Stimulated activated CD8-positive, alpha-beta memory T cell treated with anti-CD3 and anti-CD28 coated beads, Interleukin-12 subunit alpha, Interleukin-12 subunit beta, amount 100 ng/mL, for 24 hours (primary cell): ENCODE results near the gene HDAC11.

Source experiments
- DNase-seq: peaks from one replicate; pipeline ENCODE4 v3.0.0-alpha.2; 2020; ENCODE audit errors: extremely low read depth

HDAC11 gene

DNA sequence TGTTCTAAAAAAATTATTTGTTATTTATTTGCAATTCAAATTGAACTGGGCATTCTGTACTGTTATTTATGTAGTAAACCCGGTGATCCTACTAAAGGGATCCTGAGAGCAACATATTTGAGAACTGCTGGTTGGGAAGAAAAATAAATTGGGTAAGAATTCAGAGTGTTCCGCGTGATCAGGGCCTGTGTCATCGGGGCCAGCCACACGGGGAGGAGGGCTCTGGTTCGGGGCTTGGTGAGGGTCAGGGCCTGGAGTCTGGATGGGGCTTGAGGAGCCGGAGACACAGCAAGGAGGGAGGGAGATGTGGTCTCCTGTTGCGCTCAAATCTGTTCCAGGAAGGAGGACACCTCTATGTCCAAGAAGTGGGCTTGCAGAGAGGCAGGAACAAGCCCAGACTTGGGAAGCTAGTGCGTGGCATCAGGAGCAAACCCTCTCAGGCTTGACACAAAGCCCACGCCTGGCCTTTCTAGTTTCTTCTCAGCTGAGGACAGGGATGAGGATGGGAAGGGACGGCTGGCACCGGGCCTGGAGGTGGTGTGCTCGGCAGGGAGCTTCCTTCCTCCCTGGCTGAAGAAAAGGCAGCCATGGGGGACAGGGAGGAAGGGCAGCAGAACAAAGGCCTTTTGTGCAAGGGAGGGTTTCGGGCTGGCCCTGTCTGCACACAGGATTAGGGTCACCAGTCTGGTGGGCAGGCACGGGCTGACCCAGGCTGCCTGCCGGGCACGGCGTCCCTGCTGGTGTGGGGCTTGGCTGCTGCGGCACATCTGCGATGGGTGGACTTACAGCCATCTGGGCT is 45.9 kb downstream of the HDAC11 start:
- DNase-seq, result no peak

DNA sequence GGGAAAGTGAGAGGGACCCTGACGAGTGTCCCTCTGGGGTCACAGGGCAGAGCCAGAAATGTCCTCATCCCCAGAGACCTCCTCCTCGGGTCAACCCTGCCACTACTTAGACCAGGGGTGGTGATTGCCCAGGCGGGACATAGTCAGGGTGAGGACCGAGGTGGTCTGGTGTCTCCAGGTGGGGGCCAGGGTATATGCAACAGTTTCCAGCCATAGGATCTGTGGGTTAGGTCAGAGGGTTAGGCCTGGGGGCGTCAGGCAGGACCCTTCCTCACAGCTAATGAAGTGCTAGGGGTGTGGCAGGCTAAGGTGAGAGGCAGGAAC is 46.5 kb downstream of the HDAC11 start:
- DNase-seq, result no peak

DNA sequence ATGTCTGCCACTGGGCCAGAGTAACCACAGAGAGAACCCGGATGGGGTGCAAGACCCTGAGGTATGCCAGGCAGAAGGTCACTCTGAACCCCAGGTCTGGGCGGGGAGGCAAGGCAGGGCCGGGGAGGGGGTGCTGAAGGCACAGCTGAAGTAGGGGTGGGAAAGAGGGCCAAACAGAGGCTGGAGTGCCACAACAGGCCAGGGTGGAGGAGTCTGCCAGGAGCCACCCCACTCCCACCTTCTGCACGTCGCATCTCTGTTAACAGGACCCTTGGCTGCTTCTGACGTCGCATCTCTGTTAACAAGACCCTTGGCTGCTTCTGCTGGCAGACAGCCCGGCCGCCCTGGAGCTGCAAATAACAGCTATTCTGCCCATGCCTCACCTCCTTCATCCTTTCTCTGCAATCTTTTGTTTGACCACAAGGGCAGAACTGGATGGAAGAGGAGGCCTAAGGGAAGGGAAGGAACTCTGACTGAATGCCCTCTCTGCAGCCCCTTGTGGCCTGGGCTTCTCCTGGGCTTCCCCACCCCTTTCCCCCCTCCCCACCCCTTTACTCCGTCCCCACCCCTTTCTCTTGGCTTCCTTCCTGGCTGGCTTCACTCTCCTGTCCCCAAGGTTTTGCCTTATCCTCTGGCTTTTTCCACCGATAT is 48.2 kb downstream of the HDAC11 start:
- no peak for DNase-seq

DNA sequence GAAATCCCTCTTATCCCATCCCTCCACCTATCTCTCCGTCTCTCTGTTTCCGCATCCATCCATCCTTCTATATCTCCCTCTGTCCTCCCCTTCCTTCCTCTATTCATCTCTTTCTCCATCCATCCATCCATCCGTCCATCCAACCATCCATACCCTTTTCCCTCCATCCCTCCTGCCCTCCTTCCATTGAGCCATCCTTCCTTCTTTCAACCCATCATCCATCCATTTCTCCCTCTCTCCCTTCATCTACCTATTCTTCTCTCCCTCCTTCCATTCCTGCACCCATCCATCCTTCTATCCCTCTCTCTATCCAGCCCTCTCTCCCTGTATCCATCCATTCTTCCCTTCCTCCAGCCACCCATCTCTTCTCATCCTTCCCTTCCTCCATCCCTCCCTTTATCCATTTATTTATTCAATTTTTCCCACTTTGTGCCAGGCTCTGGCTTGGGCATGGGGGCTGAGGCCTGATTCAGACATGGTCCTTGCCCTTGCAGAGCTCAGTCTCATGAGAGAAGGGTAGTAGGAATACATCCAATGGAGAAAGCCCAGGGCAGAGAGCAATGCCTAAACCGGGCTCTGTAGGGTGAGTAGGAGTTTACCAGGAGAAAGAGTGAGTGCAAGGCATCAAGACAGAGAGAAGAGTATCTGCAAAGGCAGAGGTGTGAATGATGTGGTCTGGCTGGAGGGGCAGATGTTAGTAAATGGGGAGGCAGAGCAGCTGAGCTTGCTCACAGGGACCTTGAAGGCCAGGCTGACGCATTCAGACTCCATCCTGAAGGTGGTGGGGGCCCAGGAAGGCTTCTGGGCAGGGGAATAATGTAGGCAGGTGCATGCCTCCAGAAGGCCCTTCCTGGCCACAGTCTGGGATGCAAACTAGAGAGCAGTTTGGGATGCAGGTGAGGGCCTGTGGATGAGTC is 49.3 kb downstream of the HDAC11 start:
- no peak for DNase-seq

DNA sequence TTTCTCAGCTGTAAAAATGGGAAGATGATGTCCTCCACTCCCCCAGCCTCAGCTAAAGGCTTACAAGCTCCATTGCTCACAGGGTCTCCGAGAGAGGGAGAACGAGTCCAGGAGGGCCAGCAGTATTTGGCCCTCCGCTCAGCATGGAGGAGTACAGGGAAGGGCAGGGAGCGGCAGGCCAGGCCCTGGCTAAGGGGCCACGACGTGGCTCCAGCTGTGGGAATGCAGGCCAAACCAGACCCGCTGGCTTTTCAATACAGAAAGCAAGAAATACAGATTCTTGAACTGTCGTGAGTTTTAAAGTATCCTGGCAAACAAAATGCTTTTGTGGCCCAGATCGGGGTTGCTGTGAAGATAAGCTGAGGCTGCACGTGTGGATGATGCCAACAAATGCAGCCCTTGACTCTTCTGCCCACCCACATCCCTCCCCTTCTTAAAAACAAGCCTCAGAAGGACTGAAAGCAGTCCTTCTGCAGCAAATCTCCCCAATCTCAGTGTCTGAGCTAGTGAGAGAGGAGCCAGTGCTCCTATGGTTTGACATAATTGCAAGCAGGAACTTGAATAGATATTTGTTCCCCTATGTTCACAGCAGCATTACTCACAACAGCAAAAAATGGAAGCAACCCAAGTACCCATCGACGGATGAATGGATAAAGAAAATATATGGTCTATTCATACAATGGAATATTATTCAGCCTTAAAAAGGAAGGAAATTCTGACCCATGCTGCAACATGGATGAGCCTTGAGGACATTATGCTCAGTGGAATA is 50.3 kb downstream of the HDAC11 start:
- DNase-seq, result no peak

DNA sequence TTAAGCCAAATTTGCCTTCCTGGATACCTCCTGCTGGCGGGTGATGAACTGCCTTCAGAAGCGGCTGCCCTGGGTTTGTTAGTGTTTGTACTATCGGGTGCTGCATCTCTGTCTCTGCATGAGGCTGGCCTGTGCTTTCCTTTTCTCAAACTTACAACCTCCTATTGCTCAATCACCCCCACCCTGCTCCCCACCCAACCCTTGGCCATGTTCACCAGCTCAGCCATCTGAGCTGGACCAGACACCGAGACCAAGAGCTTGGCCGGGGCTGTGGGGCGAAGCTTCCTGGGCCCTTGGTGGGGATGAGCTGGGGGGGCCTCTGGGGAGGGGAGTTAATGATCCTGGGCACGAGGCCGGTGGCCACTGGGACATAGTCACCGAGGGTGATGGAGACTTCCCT is 52.0 kb downstream of the HDAC11 start:
- DNase-seq, result no peak

DNA sequence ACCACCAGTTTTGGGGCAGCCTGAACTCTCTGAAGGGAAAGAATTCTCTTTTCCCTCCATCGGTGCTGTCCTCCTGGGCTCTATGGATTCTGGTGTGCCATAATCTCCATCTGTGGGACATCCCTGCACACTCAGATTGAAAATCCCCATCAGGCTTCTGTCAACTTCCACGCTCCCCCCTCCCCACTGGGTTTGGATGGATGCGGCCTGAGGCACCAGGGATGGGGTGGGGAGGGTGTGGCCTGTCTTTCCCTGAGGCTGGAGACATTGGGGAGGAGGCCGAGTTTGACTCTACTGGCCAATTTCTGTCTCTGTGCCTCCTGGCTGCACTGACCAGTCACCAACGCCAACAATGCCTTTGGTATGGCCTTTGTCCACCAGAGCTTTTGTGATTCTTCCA is 52.5 kb downstream of the HDAC11 start:
- DNase-seq, result no peak

DNA sequence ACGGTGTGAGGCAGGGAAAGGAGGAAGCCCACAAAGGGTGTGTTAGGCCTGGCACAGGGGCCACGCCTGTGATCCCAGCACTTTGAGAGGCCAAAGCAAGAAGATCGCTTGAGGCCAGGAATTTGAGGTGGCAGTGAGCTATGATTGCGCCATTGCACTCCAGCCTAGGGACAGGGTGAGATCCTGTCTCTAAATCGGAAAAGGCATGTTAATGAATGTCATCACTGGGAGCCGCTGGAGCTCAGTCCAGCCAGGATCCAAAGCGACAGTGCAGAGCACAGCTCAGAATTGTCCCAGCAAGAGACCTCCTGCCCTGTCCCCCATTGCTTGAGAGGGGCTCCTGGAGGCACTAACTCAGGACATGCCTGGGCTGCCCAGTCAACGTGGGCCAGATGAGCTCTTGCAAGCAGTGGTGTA is 53.8 kb downstream of the HDAC11 start:
- DNase-seq, result no peak

DNA sequence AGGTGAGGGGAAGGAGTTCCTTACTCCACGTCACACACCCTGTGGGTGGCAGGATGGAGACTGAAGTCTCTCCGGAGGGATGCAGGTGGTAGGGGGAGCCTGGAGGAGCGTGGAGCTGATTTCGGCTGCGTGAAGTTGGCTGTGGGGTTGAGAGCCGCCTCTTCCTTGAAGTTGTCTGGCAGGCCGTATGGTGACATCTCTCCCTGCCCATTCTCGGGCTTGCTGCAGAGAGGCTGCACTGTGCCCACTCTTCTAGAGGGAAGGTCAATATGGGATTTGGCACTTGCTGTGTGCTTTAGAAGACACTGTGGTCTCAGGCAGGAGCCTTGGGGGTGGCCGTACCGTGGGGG is 55.4 kb downstream of the HDAC11 start:
- no peak for DNase-seq

DNA sequence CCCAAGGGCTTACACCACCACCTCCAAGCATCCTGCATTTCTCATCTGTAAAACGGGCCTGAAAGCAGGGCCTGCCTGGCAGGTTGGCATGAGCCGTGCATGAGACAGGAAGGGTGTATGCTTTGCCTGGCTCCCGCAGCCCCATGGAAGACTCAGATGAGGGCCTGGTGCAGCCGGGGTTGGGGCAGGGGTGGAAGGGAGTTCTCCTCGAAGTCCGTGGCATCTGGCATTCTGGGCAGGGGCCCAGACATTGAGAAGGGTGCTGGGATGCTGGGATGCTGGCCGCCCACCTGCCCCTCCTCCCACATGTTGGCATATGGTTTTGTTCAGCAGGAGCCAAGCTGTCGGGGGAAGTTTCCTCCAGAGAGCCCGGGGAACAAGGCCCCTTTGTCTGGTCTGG is 55.8 kb downstream of the HDAC11 start:
- DNase-seq, result no peak

DNA sequence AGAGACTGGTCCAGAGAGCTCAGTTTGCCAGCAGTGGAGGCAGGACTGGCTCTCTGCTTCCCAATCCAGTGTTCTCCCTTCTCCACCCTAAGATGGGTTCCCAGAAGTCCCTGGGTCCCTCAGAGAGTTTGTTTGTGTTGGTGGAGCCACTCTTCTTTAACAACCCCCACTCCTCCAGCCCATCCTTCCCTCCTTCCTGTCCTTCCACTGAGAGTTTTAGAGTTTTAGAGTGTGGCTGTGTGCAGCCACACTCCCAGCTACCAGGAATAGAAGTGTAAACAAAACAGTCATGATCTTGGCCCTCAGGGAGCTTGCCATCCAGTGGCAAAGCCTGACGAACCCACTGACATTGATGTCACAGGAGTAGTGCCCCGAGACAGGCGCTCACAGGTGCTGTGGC is 56.3 kb downstream of the HDAC11 start:
- DNase-seq, result no peak

DNA sequence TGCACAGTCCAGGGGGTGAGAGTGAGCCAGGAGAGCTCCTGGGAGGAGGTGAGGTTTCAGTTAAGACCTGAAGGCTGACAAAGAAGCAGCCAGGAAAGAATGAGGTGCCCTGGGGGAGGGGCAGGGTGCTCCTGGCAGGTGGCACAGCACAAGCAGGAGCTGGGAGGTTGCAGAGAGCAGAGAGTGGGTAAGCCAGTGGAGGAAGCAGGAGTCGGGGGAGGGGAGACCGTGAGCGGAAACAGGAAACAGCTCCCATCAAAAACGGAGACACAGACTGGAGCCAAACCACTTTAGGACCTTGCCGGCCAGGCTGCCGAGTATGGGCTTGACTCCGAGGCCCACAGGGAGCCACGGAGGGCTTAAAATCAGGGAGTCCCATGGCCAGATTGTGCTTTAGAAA is 56.7 kb downstream of the HDAC11 start:
- DNase-seq, result no peak

DNA sequence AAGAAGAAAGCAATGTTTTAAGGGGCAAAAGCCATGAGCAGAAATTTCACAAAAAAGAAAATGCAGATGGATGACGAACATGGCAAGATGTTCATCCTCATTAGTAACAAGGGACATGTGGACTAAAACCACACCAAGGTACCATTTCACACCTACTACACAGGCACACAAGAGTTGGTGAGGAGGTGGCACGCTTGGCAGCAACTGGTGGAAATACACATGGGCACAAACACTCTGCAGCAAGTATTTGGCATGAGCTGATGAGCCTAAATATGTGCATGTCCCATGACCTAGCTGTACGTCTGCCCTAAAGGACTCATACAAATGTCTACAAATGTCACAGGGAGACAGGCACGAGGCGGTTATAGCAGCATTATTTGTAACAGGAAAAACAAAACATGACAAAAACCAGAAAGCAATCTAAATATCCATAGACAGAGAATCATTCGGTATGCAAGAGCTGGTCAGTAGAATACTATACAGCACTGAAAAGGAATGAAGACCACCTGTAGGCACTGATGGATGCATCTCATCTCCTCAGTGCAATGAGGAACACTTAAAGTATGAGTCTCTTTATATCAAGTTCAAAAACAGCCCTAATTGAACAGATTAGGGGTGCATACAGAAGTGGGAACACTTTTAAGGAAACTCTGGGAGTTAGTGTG is 57.3 kb downstream of the HDAC11 start:
- no peak for DNase-seq

DNA sequence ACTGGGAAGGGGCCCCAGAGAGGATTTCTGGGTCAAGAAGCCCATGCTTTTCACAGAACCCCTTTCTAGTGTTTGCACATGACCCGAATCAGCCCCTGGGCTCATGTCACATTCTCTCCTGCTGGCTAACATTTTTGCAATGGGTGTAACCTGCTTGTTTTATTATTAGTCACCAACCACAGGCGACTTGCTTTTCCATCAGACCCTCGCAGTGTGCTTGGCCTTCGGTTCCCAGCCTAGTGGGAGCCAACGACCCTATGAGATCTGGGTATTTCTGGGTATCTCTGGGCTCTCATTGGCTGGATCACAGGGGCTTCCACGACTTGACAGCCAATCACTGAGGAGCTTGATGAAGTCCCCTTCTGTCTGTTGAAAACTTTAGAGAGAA is 57.8 kb downstream of the HDAC11 start:
- DNase-seq, result no peak

DNA sequence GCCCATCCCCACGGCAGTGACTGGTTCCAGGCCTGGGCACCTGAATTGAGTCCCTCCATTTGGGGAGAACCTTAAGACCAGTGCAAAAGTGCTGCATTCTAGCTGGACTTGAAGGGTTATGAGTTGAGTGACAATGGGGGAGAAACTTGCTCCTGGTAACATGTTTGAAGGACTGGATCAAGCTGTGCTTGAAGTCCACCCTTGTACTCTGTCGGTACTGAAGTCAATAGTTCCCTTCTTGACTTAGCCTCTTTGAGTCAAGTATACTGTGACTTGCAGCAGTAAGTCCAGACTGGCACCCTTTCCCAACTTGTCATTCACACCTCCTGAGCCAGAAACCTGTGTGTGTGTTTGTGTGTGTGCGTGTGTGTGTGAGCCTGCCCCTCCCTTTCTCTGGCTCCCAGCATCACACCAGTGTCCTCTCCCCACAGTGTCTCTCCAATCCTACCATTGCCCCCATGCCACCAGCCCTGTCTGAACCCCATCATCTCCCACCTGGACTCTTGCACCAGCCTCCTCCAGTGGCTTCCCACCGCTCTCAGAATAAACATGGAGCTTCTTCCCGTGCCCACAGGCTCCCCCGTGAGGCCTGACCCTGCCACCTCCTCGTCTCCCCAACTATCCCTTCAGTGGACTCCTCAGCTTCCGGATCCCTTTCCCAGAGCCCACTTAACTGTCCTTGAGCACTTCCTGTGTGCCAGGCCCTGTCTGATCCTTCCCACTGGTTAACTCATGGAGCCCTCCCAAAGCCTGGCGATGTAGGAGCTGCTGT is 58.6 kb downstream of the HDAC11 start:
- no peak for DNase-seq

DNA sequence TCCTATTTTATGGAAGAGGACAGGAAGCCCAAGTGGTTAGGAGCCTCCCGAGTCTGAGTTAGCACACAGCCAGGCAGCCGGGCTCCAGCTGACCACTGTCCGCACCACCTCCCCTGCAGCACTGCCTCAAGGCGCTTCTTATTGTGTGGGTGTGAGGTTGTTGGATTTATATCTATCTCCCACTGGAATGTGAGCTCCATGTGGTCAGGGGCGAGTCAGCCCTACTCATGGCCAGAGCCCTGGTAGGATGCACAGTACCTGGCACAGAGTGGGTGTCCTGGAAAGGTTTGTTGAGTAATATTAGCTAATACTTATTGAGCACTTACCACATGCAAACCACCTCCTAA is 59.2 kb downstream of the HDAC11 start:
- no peak for DNase-seq

DNA sequence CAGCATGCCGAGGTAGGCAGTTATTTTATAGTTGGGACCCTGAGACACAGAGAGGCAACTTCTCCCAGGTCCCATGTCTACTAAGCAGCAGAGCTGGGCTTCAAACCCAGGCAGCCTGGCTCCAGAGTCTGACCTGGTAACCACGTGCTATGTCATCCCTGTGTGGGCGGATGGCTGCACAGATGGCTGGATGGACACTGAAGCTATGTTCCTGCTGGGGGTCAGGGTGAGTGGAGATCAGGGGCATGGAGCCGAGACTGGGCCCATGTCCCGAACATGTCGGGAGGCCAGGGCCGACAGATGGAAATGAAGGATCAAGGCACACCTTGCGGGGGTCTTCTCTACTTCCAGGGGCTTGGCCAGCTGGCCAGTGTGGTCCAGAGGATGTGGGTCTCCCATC is 59.6 kb downstream of the HDAC11 start:
- DNase-seq, result no peak

DNA sequence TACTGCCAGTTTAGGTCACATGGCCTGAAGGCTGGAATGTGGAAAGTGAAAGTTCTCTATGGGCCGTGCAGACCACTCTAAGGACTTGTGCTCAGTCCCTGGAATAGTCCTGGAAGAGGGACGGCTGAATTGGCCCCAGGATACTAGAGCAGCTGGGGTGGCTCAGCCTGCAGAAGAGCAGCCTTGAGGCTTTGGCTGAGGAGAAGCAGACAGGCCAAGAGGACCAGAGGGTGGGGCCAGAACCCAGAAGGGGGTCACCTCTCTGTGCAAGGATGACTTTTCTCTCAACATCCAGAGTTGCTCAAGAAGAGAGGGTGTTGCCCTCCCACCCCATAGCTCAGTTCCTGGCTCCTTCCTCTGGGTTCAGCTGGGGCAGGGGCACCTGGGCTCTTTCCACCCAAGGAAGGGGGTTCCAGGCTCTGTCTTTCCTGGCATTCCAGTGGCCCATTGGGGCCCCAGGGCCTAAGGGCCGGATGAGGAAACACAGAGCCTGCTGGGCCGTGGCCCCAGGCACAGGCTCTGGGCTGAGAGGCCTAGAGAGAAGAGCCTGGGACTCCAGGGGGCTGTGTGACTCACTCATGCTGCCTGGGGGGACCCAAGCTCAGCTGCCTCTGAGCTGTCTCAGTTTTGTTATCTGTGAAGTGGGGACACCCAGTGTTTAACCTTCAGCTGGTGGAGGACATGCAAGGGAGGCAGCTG is 60.3 kb downstream of the HDAC11 start:
- no peak for DNase-seq

DNA sequence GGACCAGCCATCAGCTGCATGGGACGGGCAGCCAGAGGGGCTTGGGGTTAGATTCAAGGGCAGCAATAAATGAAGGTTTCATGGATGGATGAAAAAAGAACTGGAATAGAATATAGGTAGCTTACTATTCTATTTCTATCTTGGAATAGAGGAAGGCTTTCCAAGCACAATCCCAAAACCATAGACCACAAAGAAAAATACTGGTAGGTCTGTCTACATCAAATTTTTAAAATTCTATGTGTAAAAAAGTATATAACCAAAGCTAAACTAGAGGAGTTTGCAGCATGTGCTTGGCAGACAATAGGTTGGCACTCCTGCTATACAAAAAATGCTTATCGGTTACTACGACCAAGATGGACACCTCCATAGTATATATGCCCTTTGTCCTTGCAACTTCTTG is 61.6 kb downstream of the HDAC11 start:
- DNase-seq, result no peak

DNA sequence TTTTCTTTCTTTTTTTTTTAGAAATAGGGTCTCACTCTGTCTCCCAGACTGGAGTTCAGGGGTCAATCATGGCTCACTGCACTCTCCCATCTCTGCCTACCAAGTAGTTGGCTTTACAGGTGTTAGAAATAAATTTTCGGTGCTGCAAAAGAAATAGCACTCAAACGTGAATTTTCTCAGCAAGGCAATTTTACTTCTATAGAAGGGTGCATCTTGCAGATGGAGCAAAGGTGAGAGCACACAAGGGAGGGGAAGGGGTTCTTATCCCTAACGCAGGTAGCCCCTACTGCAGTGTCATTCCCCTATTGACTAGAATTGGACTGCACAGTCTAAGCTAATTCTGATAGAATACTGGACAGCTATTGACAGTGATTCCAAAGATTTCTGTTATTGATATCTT is 62.0 kb downstream of the HDAC11 start:
- no peak for DNase-seq
